CD4-positive, alpha-beta T cell treated with Interleukin-2 at 100 ng/mL for 4 hours (primary cell): ENCODE measurements around the gene NR4A3.
A peak's percentile ranks its signal among the peaks of the same experiment; 100 is the strongest.

ENCODE experiments used
- DNase-seq: peaks from one replicate; pipeline ENCODE4 v3.0.0-alpha.2; 2020; ENCODE audit warnings: low spot score

NR4A3 gene

DNA sequence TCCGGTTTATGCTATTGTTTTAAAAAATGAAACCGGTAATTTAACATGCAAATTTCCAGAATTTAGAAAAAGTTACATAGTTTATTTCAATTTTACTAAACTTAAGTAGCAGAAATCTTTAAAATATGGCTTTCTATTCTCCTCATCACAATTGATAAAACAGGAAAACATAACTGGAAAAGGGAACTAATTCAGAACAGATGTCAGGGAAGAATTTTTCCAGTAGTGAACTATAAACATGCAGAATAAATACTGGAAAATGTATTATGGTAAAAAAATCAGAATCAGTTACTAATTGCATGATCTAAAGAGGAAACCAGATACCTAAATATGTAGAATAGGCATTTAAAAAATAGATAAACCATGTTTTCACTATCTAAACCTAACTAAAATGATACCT is 7.3 kb upstream of the NR4A3 start:
- no peak for DNase-seq

DNA sequence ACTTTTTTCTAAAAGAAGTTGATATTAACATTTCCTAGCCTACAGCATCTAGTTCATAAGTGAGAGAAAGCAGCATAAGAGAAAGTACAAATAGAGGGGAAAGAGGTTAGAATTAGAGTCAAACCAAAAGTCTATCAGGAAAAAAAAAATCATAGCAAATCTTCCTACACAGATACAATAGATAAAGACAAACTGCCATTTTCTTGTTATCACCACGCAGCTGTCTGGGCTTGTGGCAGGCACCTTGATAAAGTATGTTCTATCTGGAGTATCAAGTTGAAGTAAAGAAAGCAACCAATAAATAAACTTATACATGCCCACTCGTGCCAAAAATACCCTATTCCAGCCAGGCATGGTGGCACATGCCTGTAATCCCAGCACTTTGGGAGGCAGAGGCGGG is 5.3 kb upstream of the NR4A3 start:
- DNase-seq = no peak

DNA sequence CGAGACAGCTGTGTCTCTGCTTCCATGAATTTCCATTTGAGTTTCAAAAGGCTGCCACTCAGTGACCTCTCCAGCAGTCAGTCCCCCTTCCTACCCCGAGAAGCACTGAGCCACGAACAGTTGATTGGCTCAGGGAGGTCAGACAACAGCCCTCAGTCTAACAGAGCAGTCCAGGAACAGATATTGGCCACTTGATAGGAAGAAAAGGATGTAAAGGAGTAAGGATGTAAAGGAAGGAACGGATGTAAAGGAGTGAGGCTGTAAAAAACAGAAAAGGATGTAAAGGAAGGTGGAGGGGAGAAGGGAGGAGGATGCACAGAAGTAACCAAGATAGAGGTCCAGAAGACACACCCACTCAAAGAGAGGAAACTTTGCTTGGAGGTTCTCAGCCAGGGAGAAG is 3.2 kb upstream of the NR4A3 start:
- DNase-seq = no peak

DNA sequence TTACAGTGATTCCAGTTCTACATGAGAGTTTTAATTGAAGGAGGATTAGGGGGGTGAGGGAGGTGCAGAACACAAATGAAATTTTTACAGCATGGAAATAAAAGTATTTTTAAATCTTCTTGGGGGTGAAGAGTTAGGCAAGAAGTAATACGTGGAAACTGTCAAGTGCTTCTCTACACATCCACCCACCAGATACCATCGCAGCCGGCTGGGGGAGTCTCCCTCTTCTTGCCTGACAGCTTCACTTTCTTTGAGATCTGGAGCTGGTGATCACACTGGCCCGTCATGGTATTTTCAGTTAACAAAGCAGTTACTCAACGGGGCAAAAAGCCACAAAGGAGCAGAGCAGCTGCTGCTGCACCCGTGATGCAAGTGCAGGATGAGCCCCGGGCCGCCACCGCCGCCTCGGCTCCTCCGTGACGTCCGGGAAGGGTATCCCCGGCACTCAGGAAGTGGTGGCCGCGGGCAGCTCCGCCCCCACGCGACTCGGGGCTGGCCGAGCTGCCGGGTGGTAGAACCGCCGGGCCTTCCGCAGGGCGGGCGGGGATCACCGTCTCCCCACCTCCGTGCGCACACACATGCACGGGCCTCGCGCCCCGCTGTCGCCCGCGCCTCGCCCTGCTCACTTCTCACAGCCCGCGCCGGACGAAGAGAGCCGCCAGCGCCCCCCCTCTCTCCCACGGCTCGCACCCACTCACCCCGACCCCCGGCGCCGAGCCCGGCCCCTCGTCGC is 2.4 kb upstream of the NR4A3 start:
- DNase-seq = peak; percentile 89

DNA sequence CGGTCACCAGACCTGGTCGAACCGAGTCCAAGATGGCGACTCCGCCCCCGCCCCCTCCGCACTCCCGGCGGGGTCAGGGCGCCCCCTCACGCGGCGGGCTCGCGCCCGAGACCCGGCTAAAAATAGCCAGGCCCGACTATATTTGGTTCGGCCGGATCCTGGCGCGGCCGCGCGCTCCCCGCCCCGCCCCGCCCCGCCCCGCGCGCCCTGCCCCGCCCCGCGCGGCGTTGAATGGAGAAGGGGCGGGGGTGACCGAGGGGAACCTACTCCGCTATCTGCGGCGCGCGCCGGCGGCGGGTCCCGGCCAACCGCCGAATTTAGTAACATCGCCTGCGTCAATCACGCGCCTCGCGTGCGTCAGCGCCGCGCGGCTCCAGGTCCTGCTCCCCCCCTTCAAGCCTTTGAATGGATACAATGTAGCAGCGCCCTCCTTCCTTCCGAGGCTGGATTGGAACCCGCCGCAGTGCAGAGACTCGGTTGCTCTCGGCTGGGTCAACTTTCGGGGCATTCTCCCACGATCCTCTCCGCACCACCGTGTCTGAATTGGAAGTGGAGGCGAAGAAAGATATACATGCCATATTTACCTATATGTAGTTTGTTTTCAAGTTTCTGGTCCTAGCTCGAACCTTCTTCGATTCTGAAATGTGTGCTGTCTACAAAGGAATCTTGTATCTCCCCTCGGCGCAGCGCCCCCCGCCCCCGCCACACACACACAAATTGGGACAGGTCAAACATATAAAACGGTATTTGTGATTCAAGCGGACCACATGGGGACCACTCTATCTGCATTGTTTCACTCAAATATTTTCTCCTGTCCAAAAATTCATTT is 1.6 kb upstream of the NR4A3 start:
- peak; percentile 90 for DNase-seq

DNA sequence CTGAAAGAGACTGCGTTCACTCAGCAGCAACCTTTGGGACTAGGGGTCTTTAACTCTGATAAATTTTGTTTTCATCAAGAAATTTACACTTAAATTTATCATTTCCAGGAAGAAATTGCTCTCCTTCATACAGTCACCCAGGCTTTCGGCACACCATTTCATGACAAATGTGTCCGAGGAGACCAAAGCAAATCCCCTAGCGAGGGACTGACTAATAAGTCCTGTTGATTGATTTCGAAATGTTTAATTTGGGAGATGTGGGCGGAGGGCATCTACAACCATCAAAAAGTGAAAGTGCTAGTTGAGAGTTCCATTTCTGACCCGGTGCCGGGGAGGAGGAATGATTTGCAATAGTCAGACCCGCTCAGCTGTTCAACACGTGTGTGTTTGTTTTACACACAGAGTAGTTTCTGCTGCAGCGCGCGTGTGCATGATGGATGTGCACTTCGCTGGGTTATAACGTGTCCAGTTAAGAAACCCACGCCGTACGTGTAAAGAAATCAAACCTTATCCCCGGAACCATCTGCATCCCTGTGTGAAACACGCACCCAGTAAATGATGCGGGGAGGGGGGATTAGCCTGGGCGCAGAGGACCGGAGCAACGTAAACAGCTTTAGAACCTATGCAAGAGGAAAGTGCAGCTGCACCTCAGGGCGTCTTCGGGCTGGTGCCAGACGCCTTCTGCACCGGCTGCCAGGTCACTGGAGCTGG is 845 bp upstream of the NR4A3 start:
- peak; percentile 38 for DNase-seq

DNA sequence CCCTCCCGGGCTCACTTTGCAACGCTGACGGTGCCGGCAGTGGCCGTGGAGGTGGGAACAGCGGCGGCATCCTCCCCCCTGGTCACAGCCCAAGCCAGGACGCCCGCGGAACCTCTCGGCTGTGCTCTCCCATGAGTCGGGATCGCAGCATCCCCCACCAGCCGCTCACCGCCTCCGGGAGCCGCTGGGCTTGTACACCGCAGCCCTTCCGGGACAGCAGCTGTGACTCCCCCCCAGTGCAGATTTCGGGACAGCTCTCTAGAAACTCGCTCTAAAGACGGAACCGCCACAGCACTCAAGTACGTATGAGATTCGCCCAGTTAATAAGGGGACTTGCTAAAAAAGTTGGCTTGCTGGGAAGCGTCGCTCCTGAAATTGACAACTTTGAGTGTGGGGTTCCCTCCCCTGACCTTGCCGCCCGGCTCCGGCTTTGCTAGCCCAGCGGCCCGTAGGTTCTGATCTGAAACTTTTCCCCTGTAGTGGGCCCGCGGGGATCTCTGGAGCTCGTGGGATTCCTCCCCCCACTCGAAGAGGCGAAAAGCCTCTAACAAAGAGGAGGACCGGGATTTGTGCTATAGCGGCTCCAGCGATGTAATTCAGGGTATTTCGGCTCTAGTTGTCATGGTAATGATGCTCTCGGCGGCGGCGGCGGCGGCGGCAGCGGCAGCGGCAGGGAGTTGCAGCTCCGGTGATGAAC is 572 bp downstream of the NR4A3 start:
- DNase-seq = peak; percentile 47

DNA sequence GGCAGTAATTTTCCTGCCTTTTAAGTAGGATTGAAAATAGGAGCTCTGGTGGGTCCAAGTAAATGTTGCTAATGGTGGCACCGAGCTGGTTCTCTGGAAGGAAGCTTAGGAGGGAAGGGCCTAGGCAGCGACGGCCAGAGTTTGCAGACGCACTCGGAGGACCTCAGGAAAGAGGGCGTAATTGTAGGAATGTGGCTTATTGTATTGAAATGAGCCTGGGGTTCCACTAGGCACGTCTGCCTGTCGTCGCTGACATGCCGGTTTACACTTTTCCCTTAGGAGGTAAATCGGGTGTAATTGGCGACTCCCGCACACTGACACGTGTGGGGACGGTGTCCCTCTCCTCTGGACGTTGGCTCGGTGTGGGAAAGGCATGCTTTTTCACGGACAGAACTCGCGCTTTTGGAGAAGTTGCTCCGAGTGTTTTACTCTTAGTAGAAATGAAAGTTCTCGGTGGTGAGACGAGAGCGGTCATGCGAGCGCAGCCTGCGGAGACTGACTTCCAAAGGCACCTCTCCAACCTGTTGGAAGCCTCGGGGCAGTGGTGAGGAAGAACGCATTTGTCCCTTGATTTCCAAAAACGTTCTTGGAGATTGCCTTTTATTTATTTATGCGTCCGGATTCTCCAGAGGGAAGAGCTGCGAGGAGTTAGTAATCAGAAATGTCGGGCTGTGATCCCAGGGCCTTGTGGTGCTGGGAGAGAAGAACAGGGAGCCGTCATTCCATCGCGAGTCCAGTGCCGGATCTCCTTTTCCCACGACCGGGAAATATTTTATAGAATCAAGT is 1.3 kb downstream of the NR4A3 start:
- peak; percentile 16 for DNase-seq

DNA sequence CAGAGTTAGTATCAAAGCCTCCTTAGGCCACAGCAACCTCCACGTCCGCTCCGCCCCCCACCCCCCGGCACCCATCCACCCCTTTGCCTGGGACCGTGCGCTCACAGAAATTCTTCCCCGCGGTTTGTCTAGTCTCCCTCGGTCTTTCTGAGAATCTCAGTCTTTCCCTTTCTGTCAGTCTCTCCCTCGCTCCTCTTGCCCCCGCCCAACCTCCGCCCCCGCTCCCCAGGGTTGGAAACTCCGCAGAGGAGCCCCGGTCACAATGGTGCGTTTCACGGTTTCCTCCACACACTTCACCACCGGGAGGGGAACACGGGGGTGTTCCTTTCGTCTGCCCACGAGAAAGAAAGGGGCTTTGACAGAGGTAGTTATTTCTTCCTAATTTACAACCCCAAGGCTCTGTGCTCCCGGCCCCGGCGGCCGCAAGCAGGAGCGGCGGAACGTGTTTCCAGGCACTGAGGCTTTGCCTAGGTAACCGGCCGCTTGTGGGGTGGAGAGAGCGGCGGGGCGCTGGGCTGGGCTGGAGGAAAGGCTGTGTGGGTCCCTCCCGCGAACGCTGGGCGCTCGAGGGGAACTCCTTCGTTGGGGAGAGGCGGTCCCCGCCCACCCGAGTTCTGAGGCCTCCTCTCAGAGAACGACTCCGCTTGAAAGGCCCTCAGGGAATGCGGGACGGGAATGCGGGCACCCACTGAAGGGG is 2.1 kb downstream of the NR4A3 start:
- DNase-seq = peak; percentile 34

DNA sequence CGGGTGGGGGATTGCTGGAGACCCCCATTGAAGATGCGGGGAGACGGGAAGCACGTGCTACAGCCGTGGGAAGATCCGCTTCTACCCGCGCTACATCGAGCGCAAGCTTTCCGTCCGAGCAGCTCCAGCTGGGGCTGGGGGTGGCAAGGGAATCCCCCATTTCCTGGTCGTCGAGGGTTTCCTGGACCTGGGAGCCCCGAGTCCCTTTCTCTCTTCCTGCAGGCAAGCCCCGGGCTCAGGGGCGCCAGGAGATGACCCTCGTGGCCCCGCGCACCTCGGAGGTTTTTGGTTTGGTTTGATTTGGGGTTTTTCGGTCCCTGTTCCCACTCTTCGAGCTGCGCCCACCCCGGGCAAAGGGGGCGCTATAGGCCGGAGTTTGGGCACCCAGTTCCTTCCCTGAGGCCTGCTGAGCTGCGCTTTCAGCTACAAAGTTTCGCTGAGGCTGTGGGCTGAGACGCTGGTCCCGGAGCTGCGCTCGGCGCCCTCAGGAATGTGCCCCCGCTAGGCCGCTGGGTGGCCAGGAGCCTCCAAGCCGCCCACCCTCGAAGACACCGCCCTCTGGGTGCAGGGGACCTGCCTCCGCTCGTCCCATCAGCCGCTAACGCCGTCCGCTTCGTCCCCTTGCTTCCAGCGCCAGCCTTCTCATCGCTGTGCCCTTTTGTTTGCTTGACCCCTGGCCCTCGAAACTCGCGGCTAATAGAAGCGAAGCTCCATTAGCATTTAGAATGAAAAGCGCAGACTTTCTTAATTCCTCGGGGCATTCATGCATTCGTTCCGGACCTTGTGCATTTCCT is 2.9 kb downstream of the NR4A3 start:
- DNase-seq = peak; percentile 62

DNA sequence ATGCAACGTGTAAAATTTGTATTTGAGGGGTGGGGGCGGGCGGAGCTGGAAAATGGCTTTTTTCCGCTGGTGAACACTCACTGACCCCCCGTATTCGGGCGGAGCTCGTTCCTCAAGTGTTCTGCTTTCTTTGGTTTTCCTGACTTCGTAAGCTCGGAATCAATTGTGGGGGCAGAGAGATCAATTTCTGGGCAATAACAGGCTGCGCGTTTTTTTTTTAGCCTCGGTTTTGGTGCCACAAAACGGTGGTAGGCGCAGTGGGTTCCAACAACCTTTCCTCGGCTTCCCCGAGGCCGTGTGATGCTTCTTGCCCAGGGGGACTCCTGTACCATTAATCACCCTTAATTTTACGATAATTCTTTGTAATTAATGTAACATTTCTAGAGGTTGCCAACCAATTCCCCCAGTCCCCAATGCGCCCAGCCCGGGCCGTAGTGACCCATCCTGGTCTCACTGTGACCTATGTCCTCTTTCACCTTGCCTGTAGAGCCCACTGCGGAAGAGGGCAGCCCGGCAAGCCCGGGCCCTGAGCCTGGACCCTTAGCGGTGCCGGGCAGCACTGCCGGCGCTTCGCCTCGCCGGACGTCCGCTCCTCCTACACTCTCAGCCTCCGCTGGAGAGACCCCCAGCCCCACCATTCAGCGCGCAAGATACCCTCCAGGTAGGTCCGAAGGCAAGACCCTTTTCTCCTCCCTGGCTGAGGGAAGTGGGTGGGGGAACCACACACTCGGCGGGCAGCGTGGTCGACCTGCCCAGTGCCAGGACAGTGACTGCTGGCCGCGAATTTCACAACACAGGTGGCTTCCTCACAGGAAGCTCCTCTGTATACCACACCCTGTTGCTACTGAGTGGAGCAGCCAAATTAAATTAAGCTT is 3.7 kb downstream of the NR4A3 start:
- no peak for DNase-seq

DNA sequence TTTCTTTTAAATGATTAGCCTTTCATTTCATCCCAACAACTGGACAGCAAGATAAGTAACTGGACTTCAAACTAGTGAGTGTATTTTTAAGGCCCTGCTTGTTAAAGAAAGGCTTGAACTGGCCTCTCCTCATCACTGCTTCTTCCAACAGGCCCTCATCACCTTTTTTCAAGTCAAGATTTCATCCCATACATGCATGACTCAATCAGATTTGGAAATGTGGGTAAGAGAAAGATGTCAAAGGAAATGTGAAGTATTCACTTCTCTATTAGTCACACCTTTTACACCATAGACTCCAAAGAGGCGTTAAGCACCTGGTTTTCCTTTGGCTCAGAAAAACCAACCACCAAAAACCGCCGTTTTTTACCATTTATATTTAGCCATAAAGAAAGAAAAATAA is 4.9 kb downstream of the NR4A3 start:
- no peak for DNase-seq

DNA sequence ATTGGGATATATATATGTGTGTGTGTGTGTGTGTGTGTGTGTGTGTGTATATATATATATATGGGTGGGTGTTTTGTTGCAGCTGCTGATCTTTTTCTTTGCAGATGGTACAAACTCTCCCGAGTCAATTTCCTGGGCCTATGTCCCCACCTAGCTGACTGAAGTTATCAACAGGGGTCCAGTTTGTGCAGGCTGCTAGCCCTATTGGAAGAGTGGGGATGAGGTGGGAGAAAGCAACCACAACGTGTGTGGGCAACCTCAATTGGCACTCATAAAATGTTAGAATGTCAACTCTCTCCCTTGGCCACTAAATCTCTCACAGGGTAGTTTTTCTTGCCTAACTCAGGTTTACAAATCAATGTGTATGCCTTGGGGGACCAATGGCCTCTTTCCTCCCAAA is 5.6 kb downstream of the NR4A3 start:
- DNase-seq = no peak

DNA sequence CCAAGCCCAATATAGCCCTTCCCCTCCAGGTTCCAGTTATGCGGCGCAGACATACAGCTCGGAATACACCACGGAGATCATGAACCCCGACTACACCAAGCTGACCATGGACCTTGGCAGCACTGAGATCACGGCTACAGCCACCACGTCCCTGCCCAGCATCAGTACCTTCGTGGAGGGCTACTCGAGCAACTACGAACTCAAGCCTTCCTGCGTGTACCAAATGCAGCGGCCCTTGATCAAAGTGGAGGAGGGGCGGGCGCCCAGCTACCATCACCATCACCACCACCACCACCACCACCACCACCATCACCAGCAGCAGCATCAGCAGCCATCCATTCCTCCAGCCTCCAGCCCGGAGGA is 6.3 kb downstream of the NR4A3 start:
- DNase-seq = no peak

DNA sequence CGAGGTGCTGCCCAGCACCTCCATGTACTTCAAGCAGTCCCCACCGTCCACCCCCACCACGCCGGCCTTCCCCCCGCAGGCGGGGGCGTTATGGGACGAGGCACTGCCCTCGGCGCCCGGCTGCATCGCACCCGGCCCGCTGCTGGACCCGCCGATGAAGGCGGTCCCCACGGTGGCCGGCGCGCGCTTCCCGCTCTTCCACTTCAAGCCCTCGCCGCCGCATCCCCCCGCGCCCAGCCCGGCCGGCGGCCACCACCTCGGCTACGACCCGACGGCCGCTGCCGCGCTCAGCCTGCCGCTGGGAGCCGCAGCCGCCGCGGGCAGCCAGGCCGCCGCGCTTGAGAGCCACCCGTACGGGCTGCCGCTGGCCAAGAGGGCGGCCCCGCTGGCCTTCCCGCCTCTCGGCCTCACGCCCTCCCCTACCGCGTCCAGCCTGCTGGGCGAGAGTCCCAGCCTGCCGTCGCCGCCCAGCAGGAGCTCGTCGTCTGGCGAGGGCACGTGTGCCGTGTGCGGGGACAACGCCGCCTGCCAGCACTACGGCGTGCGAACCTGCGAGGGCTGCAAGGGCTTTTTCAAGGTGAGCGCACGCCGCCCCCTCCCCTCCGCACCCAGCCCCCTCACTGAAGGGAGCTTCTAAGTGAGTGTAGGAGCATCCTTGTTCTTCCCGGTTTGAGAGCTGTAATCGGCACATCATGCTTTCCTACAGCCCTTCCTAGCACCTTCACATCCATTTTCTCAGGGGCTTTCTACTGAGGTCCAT is 6.9 kb downstream of the NR4A3 start:
- DNase-seq = no peak

DNA sequence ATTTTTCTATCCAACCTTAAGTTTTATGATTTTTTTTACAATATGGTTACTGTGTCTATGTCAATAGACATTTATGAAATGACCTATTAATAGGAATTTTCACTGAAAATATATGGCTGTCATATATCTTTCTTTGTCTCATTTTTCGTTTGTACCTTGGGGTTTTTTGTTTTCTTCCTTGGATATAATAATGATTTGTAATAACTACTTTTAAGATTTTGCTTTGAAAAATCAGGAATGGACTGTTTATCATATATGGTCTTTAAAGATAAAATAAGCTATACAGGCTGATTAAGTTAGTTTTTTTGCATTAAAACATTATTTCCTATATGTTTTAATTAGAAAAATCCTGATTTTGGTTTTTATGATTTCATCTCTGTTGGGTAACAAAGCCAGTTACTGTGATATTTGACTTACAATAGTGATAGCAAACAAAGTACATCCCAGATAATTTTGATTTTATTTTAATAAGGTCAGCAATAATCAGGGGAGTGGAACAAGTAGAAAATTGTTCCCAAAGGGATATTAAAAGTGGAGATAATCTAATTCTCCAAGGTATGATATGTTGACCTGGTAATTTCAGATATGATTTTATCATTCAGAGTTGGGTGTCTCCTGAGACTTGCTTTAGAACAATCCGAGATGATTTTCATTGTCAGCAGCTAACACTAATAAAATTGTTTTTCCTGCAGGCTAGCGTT is 10.3 kb downstream of the NR4A3 start:
- no peak for DNase-seq

DNA sequence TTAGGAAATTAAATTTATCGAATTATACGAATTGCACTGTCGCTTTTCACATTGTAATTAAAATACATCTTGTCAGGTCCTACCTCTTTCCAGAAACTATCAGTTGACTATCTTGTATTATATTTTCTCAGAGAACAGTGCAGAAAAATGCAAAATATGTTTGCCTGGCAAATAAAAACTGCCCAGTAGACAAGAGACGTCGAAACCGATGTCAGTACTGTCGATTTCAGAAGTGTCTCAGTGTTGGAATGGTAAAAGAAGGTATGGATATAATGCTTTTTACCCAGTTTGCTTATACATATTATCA is 10.8 kb downstream of the NR4A3 start:
- no peak for DNase-seq

DNA sequence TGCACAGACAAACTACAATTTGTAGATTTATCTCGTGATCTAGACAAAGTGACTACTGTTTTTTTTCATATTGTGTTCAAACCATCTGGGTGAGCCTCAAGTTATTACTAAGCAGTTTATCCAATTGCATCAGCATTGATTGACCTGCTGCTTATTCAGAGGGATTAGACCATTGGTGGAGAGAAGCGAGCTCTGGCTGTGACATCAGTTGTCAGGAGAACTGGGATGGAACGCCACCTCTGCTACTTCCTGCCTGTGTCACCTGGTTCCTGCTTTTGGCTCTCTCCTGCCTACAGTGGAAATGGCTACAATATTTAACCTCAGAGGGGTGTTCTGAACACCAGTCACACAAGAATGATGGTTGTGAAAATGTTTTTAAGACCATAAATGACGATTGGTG is 12.1 kb downstream of the NR4A3 start:
- no peak for DNase-seq
